ENCODE results near the gene EPG5. TPM values are rescaled to one million over a fixed set of nuclear protein-coding genes. Genes with fewer than 3 reads are reported as not detected.

The EPG5 gene
- total and polyA plus RNA-seq, 10 of the 15 experiments (the other 5 are each of a cell fraction or from before 2014, with no cell fraction given), result 1.9 to 27.7 (median 9.0) TPM

DNA sequence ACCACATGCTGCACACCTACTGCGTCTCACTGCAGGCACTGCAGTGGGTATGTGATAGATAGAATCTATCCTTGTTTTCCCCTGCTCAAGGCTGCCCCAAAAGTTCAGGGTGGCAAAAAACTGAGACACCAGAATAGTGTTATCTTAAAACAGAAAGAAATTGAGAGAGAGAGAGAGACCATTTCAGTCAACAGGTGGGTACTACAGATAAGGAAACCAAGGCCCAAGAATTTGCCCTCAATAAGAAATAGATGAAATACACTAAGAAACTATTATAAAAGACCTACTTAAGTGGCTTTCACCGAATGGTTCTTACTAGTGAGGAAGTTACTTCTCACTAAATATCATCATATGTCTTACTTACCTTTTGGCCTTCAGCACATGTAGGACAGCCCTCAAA, 27.9 kb downstream of the EPG5 start:
- POLR2A ChIA-PET, result interaction anchor here (0.5 kb wide), 1 partner anchor 1244 kb away, joined by 3 read pairs; no protein-coding TSS in a partner anchor
- in situ Hi-C loops (cut with MboI) (no loop called here), intact Hi-C loops (cut with micrococcal nuclease; ENCODE audit: unreplicated experiment) (no loop called here)
- H2AFZ ChIP-seq (ENCODE audit: control insufficient read depth, low read depth, low read length), result no peak overlapping the region
- no peaks in the 10 kb centered on the region for H3K9me3 ChIP-seq (replicated peaks; ENCODE audit: control insufficient read depth, insufficient read depth, low read length)
- CTCF ChIA-PET, result interaction anchor here (1.2 kb wide), 1 partner anchor 56 kb away, joined by 4 read pairs; no protein-coding TSS in a partner anchor
- H4K20me1 ChIP-seq (ENCODE audit: control insufficient read depth, insufficient read depth), result no peaks in the 10 kb centered on the region
- no peak overlapping the region for H3K27ac ChIP-seq (ENCODE audit: control insufficient read depth, insufficient read depth)
- no peak overlapping the region for H3K9ac ChIP-seq (ENCODE audit: control insufficient read depth, insufficient read depth, low read length)
- H3K79me2 ChIP-seq (ENCODE audit: control insufficient read depth, insufficient read depth, low read length), result no peaks in the 10 kb centered on the region
- H3K27me3 ChIP-seq (replicated peaks in 1 of 2; ENCODE audit: control insufficient read depth in 2 of 2, insufficient read depth in 2 of 2, low read length in 1 of 2), result no peaks in the 10 kb centered on the region
- H3K4me3 ChIP-seq, result no peak overlapping the region
- no peak overlapping the region for H3K4me2 ChIP-seq (ENCODE audit: control insufficient read depth, insufficient read depth)
- peak; percentile 6; the same call in 1 of the 3 replicates for ATAC-seq
- H3K4me1 ChIP-seq (ENCODE audit: control insufficient read depth, insufficient read depth, low read length), result peaks cover 5% of the 10 kb centered on the region
- DNase-seq (ENCODE audit: low read depth, low spot score), result no peak
- WGBS (ENCODE audit: insufficient coverage, insufficient replicate concordance, low lambda C conversion rate, missing lambda C conversion rate), result 94% methylated on average over 2 of the region's 2 CpGs
- no peak for TF ChIP-seq PAX5 (IDR thresholded peaks at IDR 0.05; ENCODE audit: borderline replicate concordance, low read depth, low read length)
- TF ChIP-seq SPI1 (IDR thresholded peaks at IDR 0.05; ENCODE audit: borderline replicate concordance, insufficient read depth, low read depth, low read length), result no peak
- no peak for TF ChIP-seq TCF3 (IDR thresholded peaks at IDR 0.05; ENCODE audit: borderline replicate concordance, insufficient read depth, low read depth, low read length)
- TF ChIP-seq BCL11A (IDR thresholded peaks at IDR 0.05; ENCODE audit: low read depth, low read length), result no peak
- TF ChIP-seq, protein P1, sequence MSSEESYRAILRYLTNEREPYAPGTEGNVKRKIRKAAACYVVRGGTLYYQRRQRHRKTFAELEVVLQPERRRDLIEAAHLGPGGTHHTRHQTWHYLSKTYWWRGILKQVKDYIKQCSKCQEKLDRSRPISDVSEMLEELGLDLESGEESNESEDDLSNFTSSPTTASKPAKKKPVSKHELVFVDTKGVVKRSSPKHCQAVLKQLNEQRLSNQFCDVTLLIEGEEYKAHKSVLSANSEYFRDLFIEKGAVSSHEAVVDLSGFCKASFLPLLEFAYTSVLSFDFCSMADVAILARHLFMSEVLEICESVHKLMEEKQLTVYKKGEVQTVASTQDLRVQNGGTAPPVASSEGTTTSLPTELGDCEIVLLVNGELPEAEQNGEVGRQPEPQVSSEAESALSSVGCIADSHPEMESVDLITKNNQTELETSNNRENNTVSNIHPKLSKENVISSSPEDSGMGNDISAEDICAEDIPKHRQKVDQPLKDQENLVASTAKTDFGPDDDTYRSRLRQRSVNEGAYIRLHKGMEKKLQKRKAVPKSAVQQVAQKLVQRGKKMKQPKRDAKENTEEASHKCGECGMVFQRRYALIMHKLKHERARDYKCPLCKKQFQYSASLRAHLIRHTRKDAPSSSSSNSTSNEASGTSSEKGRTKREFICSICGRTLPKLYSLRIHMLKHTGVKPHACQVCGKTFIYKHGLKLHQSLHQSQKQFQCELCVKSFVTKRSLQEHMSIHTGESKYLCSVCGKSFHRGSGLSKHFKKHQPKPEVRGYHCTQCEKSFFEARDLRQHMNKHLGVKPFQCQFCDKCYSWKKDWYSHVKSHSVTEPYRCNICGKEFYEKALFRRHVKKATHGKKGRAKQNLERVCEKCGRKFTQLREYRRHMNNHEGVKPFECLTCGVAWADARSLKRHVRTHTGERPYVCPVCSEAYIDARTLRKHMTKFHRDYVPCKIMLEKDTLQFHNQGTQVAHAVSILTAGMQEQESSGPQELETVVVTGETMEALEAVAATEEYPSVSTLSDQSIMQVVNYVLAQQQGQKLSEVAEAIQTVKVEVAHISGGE (CRISPR knock-in tag; IDR thresholded peaks at IDR 0.05), result no peak
- no peak for TF ChIP-seq CREM (IDR thresholded peaks at IDR 0.05; ENCODE audit: low read depth)
- TF ChIP-seq RUNX3 (IDR thresholded peaks at IDR 0.05; ENCODE audit: low read length), result no peak
- SMC1A ChIA-PET (ENCODE audit: uncharacterized antibody, unreplicated experiment), result interaction anchor here (1.9 to 2.4 kb wide), 2 partner anchors 23 to 134 kb away, joined by 6 to 15 read pairs; no protein-coding TSS in a partner anchor
- FAIRE-seq, result no peak
- H3K36me3 ChIP-seq (ENCODE audit: control insufficient read depth in 2 of 2, insufficient read depth in 2 of 2, low read length in 1 of 2), result peaks cover 2 to 15% of the 10 kb centered on the region in 2 experiments; a peak in 3 of 4 replicates
- no TSS peak for BruUV-seq (replicated peaks)
- RAD21 ChIA-PET (ENCODE audit: unreplicated experiment), result no interaction called here
